ENCODE results near the gene SMKR1. TPM values are rescaled to one million over a fixed set of nuclear protein-coding genes. Genes with fewer than 3 reads are reported as not detected.
"Not testable (repeated sequence)": the region's sequence is repeated elsewhere in the genome, so short reads cannot be mapped to it uniquely, and the experiment has no call there.

SMKR1 gene
- total and polyA plus RNA-seq, 7 experiments from 2014 or later: 1.1 to 6.3 (median 2.3) TPM

DNA sequence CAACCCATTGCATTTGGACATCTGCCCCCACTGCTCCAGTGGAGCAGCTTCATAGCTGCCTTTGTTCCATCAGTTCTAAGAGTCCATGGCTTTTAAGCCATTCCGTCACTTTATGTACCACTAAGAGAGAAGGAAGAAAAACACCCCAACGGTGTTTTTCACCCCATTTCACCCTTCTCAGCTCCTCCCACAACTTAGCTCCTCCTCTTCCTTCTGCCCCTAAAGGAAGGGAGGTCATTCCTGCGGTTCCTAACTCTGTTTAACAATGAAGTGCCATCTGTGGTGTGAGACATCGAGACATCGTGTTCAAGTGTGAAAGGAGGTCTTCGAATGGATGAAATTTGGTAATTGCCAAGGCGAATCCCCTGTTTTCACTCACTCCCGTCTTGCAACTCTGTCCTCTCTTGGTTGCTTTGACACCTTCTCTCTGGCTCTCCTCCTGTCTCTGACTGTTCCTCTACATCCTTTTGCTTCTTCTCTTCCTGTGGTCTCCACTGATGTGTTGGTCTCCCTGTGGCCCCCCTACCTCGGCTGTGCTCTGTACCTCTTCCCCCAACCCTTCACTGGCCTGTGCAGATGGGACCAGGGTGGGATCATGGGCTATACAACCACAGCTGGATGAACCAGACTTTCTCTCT, 23.0 kb downstream of the SMKR1 start:
- Histone ChIP-seq H3K4me1 (ENCODE audit: control insufficient read depth in 2 of 2, insufficient read depth in 2 of 2, low read length in 2 of 2) (no peaks in the 10 kb centered on the region), H3K27ac (ENCODE audit: low read depth, low read length) (no peak overlapping the region), H3K9me3 (ENCODE audit: control insufficient read depth in 2 of 3, low read length in 3 of 3) (no peaks in the 10 kb centered on the region), H3K4me3 (ENCODE audit: low read length) (no peak overlapping the region), H3K36me3 (ENCODE audit: control insufficient read depth in 2 of 3, insufficient read depth in 3 of 3, low read length in 3 of 3) (no peaks in the 10 kb centered on the region), H3K27me3 (ENCODE audit: control insufficient read depth in 2 of 2, insufficient read depth in 2 of 2, low read length in 2 of 2) (no peaks in the 10 kb centered on the region)
- no peak for ATAC-seq
- DNase-seq: no peak
- peaks cover 0 to 10% (median 5%) of the 10 kb centered on the region in 7 donors for H3K4me1 Mint-ChIP-seq
- H3K27ac Mint-ChIP-seq: peak overlapping the region in 2 of 9 donors; percentile 17 to 22
- peaks cover 10 to 27% (median 16%) of the 10 kb centered on the region in 5 donors for H3K27me3 Mint-ChIP-seq
- no peaks in the 10 kb centered on the region for H3K36me3 Mint-ChIP-seq
- ChIA-PET CTCF (no interaction called here), POLR2A (interaction anchor here (0.8 kb wide), 1 partner anchor 14 kb away, joined by 4 read pairs; no protein-coding TSS in a partner anchor)
- H3K9me3 Mint-ChIP-seq: peaks cover 0 to 1% (median 0%) of the 10 kb centered on the region in 11 donors
- intact Hi-C loops (cut with micrococcal nuclease): no loop called here
- peak overlapping the region in 2 of 10 donors; percentile 1 to 53 for H3K4me3 Mint-ChIP-seq

DNA sequence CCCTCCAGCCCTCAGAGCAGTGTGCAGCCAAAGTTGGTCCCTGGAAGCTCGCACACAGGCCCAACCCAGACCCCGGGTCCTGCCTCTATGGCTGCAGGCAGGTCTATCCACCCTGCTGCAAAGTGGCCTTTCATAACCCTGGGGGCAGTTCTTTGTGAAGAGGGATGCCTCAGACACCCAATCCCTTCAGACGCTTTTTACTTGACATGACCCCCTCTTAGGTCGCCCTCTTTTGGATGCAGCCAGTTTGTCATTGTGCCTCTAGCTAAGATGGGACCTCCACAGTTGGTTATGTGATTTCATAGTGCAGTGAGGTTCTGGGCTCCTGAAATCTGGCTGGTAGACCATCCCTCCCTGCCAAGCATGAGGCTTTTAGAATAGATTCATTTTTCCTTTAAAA, 27.3 kb downstream of the SMKR1 start:
- no peaks in the 10 kb centered on the region for H3K9me3 ChIP-seq (ENCODE audit: control insufficient read depth in 2 of 3, low read length in 3 of 3)
- no peak for DNase-seq
- H3K27me3 ChIP-seq (ENCODE audit: control insufficient read depth in 2 of 2, insufficient read depth in 2 of 2, low read length in 2 of 2): no peaks in the 10 kb centered on the region
- Mint-ChIP-seq H3K9me3 (no peaks in the 10 kb centered on the region), H3K27ac (no peak overlapping the region), H3K4me3 (no peak overlapping the region), H3K36me3 (no peaks in the 10 kb centered on the region), H3K4me1 (peaks cover 0 to 14% (median 2%) of the 10 kb centered on the region in 7 donors), H3K27me3 (peaks cover 0 to 11% (median 7%) of the 10 kb centered on the region in 5 donors)
- H3K4me1 ChIP-seq (ENCODE audit: control insufficient read depth in 2 of 2, insufficient read depth in 2 of 2, low read length in 2 of 2): no peaks in the 10 kb centered on the region
- no peak overlapping the region for H3K27ac ChIP-seq (ENCODE audit: low read depth, low read length)
- H3K4me3 ChIP-seq (ENCODE audit: low read length): no peak overlapping the region
- POLR2A ChIA-PET: no interaction called here
- intact Hi-C loops (cut with micrococcal nuclease): no loop called here
- H3K36me3 ChIP-seq (ENCODE audit: control insufficient read depth in 2 of 3, insufficient read depth in 3 of 3, low read length in 3 of 3): no peaks in the 10 kb centered on the region
- CTCF ChIA-PET: no interaction called here
- ATAC-seq: no peak

DNA sequence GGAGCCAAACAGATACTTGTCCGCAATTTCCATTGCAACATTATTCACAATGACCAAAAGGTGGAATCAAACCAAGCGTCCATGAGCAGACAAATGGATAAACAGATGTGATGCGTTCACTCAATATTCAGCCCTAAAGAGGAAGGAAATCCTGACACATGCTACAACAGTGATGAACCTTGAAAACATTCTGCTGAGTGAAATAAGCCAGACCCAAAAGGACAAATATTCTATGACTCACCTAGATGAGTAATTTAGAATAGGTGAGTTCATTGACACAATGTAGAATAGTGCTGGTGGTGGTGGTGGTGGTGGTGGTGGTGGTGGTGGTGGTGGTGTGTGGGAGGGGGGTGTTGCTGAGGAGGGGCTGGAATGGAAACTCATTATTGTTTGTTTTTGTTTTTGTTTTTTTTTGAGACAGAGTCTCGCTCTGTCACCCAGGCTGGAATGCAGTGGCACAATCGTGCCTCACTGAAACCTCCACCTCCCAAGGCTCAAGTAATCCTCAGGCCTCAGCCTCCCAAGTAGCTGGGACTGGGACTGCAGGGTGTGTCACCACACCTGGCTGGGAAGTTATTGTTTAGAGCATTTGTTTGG, 28.6 kb downstream of the SMKR1 start:
- no peaks in the 10 kb centered on the region for H3K27me3 ChIP-seq (ENCODE audit: control insufficient read depth in 2 of 2, insufficient read depth in 2 of 2, low read length in 2 of 2)
- no peaks in the 10 kb centered on the region for H3K9me3 ChIP-seq (ENCODE audit: control insufficient read depth in 2 of 3, low read length in 3 of 3)
- H3K4me3 ChIP-seq (ENCODE audit: low read length): no peak overlapping the region
- ChIA-PET CTCF (no interaction called here), POLR2A (no interaction called here)
- no peak overlapping the region for H3K27ac ChIP-seq (ENCODE audit: low read depth, low read length)
- peak; percentile 52 for ATAC-seq
- Mint-ChIP-seq H3K9me3 (no peaks in the 10 kb centered on the region), H3K4me1 (peaks cover 0 to 7% (median 1%) of the 10 kb centered on the region in 7 donors), H3K27me3 (peaks cover 0 to 7% (median 0%) of the 10 kb centered on the region in 5 donors), H3K36me3 (no peaks in the 10 kb centered on the region), H3K27ac (peak overlapping the region in 1 of 9 donors; percentile 54), H3K4me3 (peak overlapping the region in 1 of 10 donors; percentile 12)
- H3K4me1 ChIP-seq (ENCODE audit: control insufficient read depth in 2 of 2, insufficient read depth in 2 of 2, low read length in 2 of 2): peaks cover 0 to 10% of the 10 kb centered on the region in 2 donors
- peak in 1 of 9 donors; percentile 58 for DNase-seq
- intact Hi-C loops (cut with micrococcal nuclease): no loop called here
- H3K36me3 ChIP-seq (ENCODE audit: control insufficient read depth in 2 of 3, insufficient read depth in 3 of 3, low read length in 3 of 3): no peaks in the 10 kb centered on the region

DNA sequence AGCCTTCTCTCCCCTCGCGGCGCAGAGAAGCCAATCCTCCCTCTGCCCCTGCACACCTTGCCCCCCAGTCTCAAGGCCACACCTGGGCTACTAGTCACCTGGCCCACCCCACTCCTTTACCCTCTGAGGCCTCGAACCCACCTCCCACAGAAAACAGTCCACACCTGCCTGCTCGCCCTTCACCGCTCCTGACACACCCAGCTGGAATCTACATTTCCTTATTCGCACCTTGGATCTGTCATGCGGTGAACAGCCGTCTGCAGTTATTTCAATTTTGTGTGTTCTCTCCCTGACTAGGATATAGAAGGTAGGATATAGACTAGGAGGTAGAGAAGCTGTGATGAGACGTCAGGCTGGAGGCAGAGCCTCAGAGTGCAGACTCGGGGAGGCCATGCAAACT, 29.4 kb downstream of the SMKR1 start:
- H3K27ac Mint-ChIP-seq: no peak overlapping the region
- peaks cover 0 to 4% (median 0%) of the 10 kb centered on the region in 5 donors for H3K27me3 Mint-ChIP-seq
- no peaks in the 10 kb centered on the region for H3K9me3 ChIP-seq (ENCODE audit: control insufficient read depth in 2 of 3, low read length in 3 of 3)
- POLR2A ChIA-PET: no interaction called here
- H3K9me3 Mint-ChIP-seq: no peaks in the 10 kb centered on the region
- H3K36me3 Mint-ChIP-seq: no peaks in the 10 kb centered on the region
- no peaks in the 10 kb centered on the region for H3K36me3 ChIP-seq (ENCODE audit: control insufficient read depth in 2 of 3, insufficient read depth in 3 of 3, low read length in 3 of 3)
- H3K4me3 ChIP-seq (ENCODE audit: low read length): no peak overlapping the region
- CTCF ChIA-PET: no interaction called here
- DNase-seq: no peak
- no peaks in the 10 kb centered on the region for H3K27me3 ChIP-seq (ENCODE audit: control insufficient read depth in 2 of 2, insufficient read depth in 2 of 2, low read length in 2 of 2)
- no peak overlapping the region for H3K27ac ChIP-seq (ENCODE audit: low read depth, low read length)
- intact Hi-C loops (cut with micrococcal nuclease): no loop called here
- ATAC-seq: no peak
- no peak overlapping the region for H3K4me3 Mint-ChIP-seq
- peaks cover 0 to 13% (median 5%) of the 10 kb centered on the region in 7 donors for H3K4me1 Mint-ChIP-seq
- H3K4me1 ChIP-seq (ENCODE audit: control insufficient read depth in 2 of 2, insufficient read depth in 2 of 2, low read length in 2 of 2): peaks cover 0 to 15% of the 10 kb centered on the region in 2 donors

DNA sequence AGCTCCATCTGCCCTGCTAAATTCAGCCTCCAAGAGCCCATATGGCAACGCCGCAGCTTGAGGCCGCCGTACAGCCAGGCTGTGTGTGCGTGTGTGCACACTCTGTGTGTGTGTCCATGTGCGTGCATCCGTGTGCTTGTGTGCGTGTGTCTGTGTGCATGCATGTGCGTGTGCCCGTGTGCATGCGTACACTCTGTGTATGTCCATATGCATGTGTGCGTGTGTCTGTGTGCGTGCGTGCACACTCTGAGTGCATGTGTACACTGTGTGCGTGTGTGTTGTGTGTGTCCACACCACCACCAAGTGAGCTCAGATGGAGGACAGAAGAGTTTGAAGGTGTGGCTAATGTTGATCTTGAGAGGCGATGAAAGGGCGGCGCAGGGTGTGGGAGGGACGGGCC, 30.0 kb downstream of the SMKR1 start:
- ATAC-seq: no peak
- ChIA-PET CTCF (no interaction called here), POLR2A (no interaction called here)
- H3K4me1 ChIP-seq (ENCODE audit: control insufficient read depth in 2 of 2, insufficient read depth in 2 of 2, low read length in 2 of 2): peaks cover 0 to 15% of the 10 kb centered on the region in 2 donors
- no peaks in the 10 kb centered on the region for H3K36me3 ChIP-seq (ENCODE audit: control insufficient read depth in 2 of 3, insufficient read depth in 3 of 3, low read length in 3 of 3)
- H3K27me3 ChIP-seq (ENCODE audit: control insufficient read depth in 2 of 2, insufficient read depth in 2 of 2, low read length in 2 of 2): no peaks in the 10 kb centered on the region
- DNase-seq: no peak
- Mint-ChIP-seq H3K4me3 (no peak overlapping the region), H3K4me1 (peaks cover 0 to 13% (median 5%) of the 10 kb centered on the region in 7 donors), H3K27ac (no peak overlapping the region), H3K36me3 (no peaks in the 10 kb centered on the region), H3K9me3 (no peaks in the 10 kb centered on the region), H3K27me3 (peaks cover 0 to 2% (median 0%) of the 10 kb centered on the region in 5 donors)
- no peak overlapping the region for H3K27ac ChIP-seq (ENCODE audit: low read depth, low read length)
- H3K4me3 ChIP-seq (ENCODE audit: low read length): no peak overlapping the region
- intact Hi-C loops (cut with micrococcal nuclease): no loop called here
- H3K9me3 ChIP-seq (ENCODE audit: control insufficient read depth in 2 of 3, low read length in 3 of 3): no peaks in the 10 kb centered on the region

DNA sequence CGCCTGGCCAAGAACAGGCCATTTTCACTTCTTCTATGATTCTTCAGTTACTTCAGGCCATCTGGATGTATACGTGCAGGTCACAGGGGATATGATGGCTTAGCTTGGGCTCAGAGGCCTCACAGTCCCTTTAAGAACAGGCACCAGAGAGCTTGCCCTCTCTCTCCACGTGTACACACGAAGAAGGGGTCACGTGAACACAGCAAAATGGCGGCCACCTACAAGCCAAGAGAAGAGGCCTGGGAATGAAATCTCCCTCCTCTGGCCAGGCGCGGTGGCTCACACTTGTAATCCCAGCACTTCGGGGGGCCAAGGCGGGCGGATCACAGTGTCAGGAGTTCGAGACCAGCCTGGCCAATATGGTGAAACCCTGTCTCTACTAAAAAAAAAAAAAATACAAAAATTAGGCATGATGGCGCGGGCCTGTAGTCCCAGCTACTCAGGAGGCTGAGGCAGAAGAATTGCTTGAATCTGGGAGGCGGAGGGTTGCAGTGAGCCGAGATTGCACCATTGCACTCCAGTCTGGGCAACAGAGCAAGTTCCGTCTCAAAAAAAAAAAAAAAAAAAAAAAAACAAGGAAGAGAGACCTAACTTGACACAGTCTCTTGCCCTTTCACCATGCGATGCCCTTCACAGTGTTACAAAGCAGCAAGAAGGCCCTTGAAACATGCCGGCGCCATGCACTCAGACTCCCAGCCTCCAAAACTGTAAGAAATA, 32.4 kb downstream of the SMKR1 start:
- H3K36me3 Mint-ChIP-seq; H3K27ac ChIP-seq (ENCODE audit: low read depth, low read length); H3K9me3 ChIP-seq (ENCODE audit: control insufficient read depth in 2 of 3, low read length in 3 of 3); H3K27ac Mint-ChIP-seq; H3K9me3 Mint-ChIP-seq; DNase-seq; H3K36me3 ChIP-seq (ENCODE audit: control insufficient read depth in 2 of 3, insufficient read depth in 3 of 3, low read length in 3 of 3); H3K27me3 ChIP-seq (ENCODE audit: control insufficient read depth in 2 of 2, insufficient read depth in 2 of 2, low read length in 2 of 2); H3K27me3 Mint-ChIP-seq; intact Hi-C loops (cut with micrococcal nuclease); H3K4me3 ChIP-seq (ENCODE audit: low read length); H3K4me3 Mint-ChIP-seq; ATAC-seq; CTCF ChIA-PET: not testable (repeated sequence)
- POLR2A ChIA-PET: interaction anchor here (0.6 kb wide), 1 partner anchor 1116 kb away, joined by 3 read pairs; no protein-coding TSS in a partner anchor
- H3K4me1 Mint-ChIP-seq: peaks cover 0 to 13% (median 5%) of the 10 kb centered on the region in 7 donors
- peaks cover 0 to 15% of the 10 kb centered on the region in 2 donors for H3K4me1 ChIP-seq (ENCODE audit: control insufficient read depth in 2 of 2, insufficient read depth in 2 of 2, low read length in 2 of 2)

Measured in naive thymus-derived CD4-positive, alpha-beta T cell (primary cell).